HG02678 (cell line): ENCODE data around the gene ZNF747.
"Not testable (repeated sequence)": the region's sequence is repeated elsewhere in the genome, so short reads cannot be mapped to it uniquely, and the experiment has no call there.

ENCODE experiments used
- ATAC-seq: cut with Tn5 transposase; IDR thresholded peaks from one replicate; pipeline ENCODE4 v1.9.1; 2021; ENCODE audit warnings: mild to moderate bottlenecking, moderate library complexity; ENCODE audit not compliant: unreplicated experiment

ZNF747 gene

GRCh38 chr16:30535106-30535776, 583 bp upstream of the ZNF747 start:
- ATAC-seq, result peak; percentile 20

GRCh38 chr16:30533748-30534367, 800 bp downstream of the ZNF747 start:
- peak; percentile 14 for ATAC-seq

GRCh38 chr16:30533146-30533522, 1.5 kb downstream of the ZNF747 start:
- no peak for ATAC-seq

GRCh38 chr16:30532285-30533145, 2.1 kb downstream of the ZNF747 start:
- ATAC-seq, result no peak

GRCh38 chr16:30530163-30531037, 4.3 kb downstream of the ZNF747 start:
- ATAC-seq, result no peak

- ATAC-seq, result no peak
Observed at GRCh38 chr16:30528799-30529457, 5.7 kb downstream of the ZNF747 start.

- ATAC-seq, result no peak
Observed at GRCh38 chr16:30527635-30528178, 7.0 kb downstream of the ZNF747 start.

GRCh38 chr16:30526823-30527634, 7.6 kb downstream of the ZNF747 start:
- peak; percentile 81 for ATAC-seq

GRCh38 chr16:30526137-30526822, 8.4 kb downstream of the ZNF747 start, which contains the start of gene ZNF768:
ZNF768 (minus strand) TSS chr16:30526566; CDS start chr16:30526413, 153 bp downstream.
- ATAC-seq, result peak; percentile 33

GRCh38 chr16:30525844-30526136, 8.9 kb downstream of the ZNF747 start:
- ATAC-seq, result no peak

- no peak for ATAC-seq
Observed at GRCh38 chr16:30524575-30525568, 9.8 kb downstream of the ZNF747 start.

- no peak for ATAC-seq
Observed at GRCh38 chr16:30523768-30524574, 10.7 kb downstream of the ZNF747 start.

GRCh38 chr16:30522702-30523463, 11.8 kb downstream of the ZNF747 start:
- not testable (repeated sequence) for ATAC-seq

- no peak for ATAC-seq
Observed at GRCh38 chr16:30521873-30522641, 12.6 kb downstream of the ZNF747 start.

GRCh38 chr16:30521476-30521872, 13.2 kb downstream of the ZNF747 start:
- no peak for ATAC-seq
